DMS153 treated with DMSO at 0.1 percent for 48 hours (cell line): ENCODE data around the gene CPNE4.

Source experiments
- DNase-seq: peaks from one replicate; lab custom pipeline; 2025; ENCODE audit not compliant: unreplicated experiment; lab: John Stamatoyannopoulos, UW

CPNE4 gene

DNA sequence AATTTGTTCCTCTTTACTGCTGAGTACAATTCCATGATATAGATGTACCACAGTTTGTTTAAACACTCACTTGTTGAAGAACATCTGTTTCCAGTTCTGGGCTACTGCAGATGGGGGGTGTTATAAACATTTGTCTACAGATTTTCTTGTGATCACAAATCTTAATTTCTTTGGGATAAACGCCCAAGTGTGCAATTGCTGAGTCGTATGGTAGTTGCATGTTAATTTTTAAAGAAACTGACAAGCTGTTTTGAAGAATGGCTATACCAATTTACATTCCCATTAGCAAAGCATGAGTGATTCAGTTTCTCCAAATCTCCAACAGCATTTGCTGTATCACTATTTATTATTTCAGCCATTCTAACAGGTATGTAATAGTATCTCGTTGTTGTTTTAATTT lies 290.0 kb downstream of the CPNE4 start:
- DNase-seq: no peak

DNA sequence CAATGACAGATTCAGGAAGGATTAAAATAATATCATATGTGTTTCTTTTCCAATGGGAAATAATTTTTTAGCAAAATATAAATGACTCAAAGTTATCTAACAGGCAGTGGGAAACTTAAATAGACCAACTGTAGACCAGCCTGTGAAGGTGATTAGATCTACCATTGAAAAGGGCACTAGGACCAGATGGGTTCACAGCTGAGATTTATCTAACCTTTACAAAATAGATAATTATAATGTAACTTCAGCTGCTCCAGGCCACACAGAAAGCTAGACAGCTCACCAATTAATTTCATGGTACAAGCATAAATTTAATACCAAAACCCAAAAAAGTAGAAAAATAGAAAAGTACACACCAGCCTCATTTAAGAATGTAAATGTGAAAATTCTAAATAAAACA lies 291.7 kb downstream of the CPNE4 start:
- DNase-seq: no peak

DNA sequence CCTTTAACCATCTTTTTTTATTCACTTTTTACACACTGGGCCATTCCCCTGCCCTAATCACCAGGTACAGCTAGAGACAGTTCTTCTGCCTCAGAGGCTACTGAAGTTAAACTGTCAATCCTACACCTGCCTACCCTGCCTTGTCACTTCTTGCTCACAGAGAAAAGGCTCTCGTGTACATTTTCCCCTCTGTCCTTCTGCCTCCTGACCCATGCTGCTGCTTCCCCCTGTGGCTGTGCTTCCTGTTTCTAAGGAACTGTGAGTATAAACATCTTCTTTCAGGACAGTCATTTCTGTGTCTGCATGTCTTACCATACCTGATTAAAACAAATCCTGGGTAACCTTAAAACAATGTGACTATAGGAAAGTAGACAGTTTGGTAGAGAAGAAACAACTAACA lies 295.6 kb downstream of the CPNE4 start:
- no peak for DNase-seq

DNA sequence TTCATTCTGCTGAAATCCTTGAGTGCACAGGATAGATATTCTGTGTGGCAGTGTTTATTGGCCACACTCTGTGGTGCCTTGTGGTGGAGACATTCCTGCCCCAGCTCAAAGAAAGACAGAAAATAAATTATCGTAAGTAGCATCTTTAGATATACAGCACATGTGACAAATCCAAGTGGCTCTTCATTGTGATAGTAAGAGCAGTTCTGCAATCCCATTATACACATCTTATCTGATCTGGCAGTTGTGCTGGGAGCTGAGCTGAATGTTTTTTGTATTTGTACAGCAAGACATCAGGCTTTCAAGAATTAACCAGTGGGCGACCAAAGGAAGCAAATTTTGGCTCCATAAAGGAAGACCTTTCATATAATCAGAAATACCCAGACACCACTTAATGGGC lies 296.7 kb downstream of the CPNE4 start:
- no peak for DNase-seq

DNA sequence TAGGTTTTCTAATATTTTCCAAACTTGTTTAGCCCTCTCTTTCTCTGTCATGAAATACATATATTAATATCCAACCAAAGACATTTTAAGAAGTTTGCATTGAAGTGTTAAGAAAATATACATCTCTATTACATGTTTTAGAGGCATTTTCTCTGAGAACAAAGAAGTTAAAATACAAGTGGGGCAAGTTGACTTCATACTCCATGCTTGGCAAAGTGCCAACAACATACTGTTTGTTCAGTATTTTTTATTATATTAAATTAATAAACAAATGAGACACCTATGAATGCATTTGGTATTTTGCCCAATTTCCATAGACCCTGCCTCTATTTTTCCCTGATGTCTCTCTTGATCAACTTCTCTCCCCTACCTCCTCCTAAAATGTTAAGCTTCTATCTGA lies 299.3 kb downstream of the CPNE4 start:
- DNase-seq: no peak

DNA sequence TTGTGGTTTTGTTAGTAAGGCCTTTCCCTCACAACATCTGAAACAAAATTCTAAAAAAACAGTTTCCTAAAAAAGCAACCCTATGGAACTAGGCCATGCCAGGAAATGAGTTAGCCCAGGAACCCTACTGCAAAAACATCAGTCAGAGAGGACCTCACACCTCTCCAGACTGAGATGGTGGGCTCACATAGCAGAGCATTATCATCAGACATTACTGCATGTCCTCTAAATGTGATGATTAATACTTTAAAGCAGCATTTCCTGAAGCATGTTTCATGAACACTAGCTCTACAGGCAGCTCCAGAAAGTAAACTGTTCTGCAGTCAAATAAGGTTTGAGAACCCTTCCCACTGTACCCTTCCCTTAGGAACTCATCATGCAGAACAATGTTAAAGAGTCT lies 299.7 kb downstream of the CPNE4 start:
- DNase-seq: no peak

DNA sequence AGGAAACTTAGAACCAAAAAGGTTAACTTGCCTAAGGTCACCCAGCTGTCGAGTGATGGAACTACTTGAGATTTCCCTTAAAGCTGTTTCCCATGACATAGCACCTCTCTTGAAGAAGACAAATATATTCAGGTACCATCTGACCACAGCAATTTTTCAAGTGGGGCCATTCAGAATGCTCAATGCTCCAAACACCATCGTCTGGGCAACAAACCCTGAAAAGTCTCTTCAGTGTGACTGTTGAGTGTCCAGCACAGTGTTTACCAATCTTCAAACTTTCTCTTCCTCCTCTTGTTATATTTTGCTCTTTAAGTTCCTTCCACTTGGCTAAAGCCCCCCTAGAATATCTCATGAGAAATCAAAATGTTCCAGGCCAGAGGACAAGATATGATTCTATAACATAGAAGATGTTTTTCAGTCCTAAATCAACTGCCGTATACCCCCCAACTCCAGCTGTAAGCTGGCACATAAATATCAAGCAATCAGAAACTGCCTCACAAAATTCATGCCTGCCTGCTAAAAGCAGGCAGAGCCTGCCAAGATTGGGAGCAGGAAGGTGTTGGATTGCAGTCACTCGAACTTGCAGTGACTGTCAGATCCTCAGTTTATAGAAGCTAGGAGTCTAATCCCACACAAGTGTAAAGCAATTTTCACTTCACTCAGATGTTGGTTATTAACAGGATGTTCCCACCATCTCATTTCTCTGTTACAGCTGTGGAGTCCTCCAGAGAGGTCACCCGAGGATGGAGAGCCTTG lies 301.6 kb downstream of the CPNE4 start:
- DNase-seq: no peak

DNA sequence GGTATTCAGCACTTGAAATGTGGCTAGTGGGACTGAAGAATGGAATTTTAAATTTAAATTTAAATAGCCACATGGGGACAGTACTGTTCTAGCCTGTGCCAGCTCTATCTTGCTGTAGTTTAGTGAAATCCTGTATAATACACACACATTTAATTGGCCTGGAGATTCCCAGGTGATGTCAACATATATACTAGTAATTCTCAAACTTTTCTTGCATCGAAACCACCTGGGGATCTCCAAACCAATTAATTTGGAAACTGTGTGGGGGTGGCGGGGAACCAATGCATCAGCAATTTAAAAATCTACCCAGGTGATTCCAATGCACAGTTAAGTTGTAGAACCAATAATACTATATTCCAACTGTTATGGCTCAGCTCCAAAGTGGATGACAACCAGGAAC lies 303.1 kb downstream of the CPNE4 start:
- no peak for DNase-seq

DNA sequence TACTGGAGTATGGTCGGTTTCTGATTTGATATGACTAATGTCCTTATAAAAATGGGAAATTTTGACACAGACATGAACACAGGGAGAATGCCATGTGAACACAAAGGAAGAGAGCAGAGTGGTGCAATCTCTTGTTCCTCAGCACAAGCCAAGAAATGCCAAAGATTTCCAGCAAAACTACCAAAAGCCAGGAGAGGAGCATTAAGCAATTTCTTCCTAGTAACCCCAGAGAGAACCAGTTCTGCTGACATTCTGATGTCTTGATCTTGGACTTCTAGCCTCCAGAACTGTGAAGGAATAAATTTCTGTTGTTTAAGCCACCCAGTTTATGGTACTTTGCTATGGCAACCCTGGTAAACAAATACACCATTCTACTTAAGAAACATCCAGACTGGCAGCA lies 304.2 kb downstream of the CPNE4 start:
- no peak for DNase-seq

DNA sequence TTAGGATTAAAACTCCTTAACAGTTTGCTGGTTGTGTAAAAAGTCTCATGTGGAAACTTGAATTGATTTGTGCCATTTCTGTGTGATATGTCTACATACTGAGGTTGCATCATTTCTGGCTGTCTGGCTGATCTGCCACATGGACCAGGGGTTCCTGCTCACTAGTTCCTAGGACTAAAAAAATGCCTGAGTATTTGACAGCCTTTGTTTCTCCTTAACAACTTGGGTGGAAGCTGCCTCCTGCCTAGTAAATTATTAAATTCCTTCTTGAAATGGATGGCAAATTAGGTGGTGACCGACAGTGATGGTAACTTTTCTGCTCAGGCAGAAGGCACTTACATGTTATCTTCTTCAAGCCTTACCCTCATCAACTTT lies 305.2 kb downstream of the CPNE4 start:
- no peak for DNase-seq

DNA sequence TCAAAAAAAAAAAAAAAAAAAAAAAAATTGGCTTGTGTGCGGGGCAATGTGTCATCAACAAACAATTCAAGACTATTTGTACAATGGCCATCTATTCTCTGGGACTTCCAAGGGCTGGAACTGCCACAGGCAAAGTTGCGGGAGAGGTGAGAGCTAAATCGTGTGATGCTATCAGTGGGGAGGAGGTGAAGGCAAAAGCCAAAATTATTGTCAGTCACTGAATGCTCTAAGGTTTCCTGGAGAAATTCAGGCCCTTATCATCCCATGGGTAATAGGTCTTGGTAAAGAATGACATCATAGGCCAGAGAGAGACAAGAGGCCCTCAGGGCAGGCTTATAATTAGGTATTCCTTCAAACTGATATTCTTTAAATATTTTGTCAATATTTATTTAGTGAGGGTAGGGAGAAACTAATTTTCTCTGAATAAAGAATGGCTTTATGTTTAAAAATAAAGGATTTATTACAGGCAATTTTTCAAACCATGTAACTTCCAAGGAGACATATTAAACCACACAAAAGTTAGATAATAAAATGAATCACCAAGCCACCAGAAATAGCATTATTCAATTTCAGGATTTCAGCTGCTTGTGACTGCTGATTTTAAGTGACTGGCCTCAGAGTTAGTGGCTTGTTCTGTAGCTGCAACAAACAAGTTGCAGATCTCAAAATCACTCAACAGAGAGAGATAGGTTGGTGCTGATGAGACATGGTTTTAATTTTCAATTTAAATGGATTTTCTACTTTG lies 305.7 kb downstream of the CPNE4 start:
- DNase-seq: no peak

DNA sequence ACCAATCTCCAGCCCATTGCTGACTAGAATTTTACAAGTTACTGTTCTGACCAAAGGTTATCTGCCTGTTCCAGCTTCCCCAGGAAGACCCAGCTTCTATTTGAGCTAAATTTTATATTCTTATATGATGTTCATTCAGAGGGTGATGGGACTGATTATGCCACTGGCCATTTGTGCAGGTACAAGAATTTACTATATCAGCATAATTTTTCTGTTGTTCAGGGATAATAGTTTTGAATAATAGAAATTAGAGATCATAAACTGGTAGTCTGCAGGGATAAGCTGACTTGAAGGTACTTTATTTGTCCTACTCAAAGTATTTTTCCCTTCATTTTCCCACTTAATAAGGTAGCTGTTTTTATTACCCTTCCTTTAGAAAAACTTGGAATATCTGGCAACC lies 309.4 kb downstream of the CPNE4 start:
- no peak for DNase-seq

DNA sequence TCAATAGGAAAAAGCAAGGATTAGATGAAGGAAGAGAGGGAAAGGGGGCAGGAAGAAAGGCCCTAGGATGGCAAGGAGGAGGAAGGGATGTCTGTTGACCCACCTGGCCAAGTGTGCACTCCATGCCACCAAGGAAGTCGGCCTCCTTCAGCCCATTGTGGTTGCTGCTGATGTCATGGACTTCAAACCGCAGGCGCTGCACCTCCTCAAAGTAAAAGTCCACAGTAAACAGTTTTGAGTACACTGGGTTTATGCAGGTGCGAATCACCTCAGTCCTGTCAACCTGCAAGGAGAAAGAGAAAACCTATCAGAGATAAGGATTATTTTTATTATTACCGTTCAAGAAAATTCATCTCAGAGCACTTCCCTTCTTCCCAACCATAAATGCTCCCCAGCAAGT lies 311.5 kb downstream of the CPNE4 start:
- no peak for DNase-seq

DNA sequence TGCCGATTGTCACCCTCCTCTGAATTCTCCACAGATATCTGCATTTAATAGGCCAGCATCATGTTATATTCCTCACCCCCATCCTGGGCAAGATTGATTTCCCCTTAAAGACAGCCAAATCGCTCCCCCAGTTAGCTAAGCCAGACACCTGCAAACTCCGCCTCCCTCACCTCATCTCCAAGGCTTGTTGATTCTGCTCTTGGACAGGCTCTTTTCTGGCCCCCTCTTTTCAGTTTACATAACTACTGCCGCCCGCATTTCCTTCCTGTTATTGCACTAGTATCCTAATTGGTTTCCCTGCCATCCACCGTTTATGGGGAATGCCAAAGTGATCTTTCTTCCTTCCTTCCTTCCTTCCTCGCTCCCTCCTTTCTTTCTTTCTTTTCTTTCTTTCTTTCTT lies 317.3 kb downstream of the CPNE4 start:
- DNase-seq: no peak

DNA sequence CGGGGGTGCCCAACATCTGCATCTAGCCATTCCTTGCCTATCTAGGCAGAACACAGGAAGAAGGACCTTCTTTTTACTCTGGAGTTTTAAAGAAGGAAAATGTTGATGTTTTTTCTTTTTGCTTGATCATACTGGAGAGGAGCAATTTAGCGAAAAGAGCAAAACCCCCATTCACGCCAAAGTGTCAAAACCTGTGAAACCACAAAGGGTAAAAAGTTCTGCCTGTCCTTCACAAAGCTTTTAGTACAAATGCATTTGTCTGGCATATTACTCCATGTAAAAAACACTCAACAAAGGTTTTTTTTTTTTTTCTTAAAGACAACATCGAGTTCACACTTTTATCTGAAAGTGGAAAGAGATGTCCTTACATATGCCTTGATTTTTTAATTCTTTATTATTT lies 317.9 kb downstream of the CPNE4 start:
- DNase-seq: no peak

DNA sequence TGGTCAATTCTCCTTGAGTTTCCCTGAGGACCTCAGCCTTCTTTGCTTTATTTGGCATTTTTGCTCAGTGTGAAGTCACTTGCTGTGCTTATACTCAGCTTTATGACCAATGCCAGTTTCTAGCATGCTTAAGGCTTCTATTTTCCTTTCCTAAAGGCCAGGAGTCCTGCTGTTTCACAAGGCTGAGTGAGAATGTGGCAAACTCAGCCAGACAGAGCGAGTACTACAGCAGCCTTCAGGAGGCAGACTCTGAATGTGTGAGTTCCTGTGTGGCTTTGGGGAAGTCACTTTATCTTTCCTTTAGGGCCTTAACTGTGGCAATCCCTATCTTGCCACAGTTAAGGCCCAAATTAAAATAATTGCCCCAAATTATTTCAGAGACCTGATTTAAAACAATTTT lies 318.8 kb downstream of the CPNE4 start:
- DNase-seq: no peak

DNA sequence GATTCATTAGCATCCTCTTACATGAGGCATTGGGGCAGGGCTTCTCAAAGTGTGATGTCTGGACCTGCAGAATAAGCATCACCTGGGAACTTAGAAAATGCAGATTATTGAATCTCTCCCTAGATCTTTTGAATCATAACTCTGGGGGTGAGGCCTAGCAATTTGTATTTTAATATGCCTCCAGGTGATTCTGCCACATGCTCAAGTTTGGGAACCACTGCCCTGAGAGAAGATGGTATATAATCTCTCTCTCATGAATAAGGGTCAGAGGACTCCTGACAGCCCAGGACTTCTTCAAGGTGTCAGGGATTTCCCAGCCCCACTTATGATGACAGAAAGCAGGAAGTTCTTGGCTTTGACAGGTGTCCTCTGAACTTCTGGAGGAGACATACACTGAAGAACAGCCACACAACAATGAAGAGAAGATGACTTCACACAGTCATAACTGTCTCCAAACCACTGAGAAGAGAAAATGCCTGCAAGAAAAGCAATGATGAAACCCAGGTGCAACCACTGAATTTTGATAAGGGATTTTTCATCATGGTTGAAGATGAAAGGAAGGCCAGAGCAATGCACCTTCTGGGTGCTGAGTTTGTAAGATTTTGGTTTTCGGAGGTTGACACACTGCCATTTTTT lies 320.1 kb downstream of the CPNE4 start:
- DNase-seq: no peak

DNA sequence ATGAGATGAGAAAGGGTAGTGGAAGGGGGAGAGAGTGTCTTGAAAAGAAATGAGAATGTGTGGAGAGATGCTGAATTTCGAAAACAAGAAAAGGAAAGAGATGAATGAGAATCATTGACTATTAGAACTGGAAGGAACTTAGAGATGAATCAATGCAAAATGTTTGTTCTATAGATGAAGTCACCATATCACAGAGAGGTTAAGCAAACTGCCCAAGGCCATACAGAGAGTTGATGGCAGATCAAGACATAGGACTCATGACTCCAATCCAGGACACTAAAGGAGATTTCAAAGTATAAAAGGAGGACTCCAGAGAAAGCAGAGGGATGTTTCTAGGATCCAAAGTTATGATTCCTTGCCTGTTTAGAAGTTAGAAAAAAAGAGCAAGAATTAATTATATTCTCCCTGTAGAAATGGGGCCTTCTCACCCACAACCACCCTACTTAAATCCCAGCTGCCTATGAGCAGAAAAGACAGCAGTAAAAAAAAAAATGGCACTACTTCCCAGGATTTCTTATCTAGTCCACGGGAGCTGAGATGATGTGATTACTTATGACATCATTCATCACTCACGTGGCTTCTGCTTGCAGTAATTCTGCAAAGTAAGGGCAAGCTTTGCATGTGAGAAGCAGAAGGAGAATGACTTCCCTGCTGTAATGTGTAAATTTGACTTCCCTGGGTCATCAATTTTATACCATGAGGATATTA lies 321.2 kb downstream of the CPNE4 start:
- DNase-seq: no peak

DNA sequence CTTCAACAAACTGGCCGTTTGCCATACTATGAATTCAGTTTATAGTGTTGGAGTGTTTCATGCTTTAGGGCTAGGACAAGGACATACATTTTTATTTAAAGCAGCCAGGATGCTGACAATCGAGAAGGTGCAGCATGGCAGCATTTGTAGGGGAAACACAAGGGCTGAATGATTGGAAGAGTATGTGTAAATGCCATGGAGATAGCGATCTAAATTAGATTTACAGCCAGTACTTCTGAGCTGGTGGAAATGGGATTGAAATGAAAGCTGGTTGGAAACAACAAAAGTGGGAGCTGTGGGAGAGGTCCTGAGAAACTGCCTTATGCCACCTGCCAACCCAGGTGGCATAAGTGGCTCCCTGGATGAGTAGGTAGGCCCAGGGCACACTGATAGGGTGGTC lies 322.2 kb downstream of the CPNE4 start:
- DNase-seq: no peak

DNA sequence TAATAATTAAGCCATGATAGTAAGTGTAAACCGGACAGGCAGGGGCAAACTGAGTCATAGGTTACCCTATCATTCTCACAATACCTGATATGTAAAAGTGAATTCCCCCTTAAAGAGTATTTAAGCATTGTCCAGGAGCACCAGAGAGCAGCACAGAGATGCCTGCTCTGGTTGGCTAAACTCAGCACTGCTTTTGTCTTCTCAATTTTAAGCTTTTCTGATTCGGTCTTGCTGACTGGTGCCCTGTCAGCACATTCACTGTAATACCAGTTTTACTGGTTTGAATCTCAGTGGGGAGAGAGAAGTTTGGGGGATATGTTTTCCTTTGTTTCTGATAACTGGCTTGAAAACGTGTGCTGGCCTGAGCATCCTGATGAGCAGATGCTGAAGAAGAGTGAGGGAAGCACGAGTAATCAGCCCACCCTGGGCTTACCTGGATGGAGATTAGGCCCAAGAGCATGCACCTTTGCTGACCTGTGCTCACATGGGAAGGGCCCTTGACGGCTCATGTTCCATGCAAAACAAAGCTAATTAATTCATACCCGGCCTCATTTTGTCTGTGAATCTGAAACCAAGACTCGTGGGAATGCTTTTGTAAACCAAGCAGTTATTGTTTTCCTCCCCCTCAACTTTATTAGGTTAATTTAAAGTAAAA lies 323.6 kb downstream of the CPNE4 start:
- no peak for DNase-seq

DNA sequence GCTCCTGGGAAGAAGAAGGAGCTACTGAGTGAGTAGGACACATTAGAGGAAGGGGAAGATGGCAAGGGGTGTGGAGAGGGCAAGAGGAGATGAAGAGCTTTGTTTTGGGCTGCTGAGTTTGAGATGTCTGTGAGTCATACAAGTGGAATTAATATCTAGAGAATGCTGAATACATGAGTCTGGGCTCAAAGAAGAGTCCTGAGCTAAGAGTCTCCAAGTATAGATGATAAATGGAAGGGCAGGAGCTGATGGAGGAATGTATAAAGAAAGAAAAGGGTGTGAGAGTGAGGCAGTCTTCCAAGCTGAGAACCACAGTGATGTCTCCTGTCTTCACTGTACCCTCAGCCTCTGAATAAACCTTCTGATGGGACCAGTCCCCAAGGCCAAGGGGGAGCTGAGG lies 326.6 kb downstream of the CPNE4 start:
- DNase-seq: no peak
